ENCODE data around the gene OGFOD1. TPM values are rescaled to one million over a fixed set of nuclear protein-coding genes. Genes with fewer than 3 reads are reported as not detected.

The OGFOD1 gene
- total and polyA plus RNA-seq, 2 of the 13 experiments (the other 11 are each of a cell fraction or from before 2014, with no cell fraction given): 35.2 to 81.3 TPM

- TF ChIP-seq KIAA2018 (CRISPR knock-in tag; IDR thresholded peaks at IDR 0.05; ENCODE audit: borderline replicate concordance) (no peak), ZNF616 (CRISPR knock-in tag; IDR thresholded peaks at IDR 0.05; ENCODE audit: low read depth) (0 out of 2 replicates have a peak, but pooled peaks have one; percentile 17), MXI1 (IDR thresholded peaks at IDR 0.05; ENCODE audit: borderline replicate concordance, low read depth, low read length) (peak; percentile 67; the same call in 1 of the 3 replicates), ZNF451 (CRISPR knock-in tag; IDR thresholded peaks at IDR 0.05) (no peak), ZBTB1 (CRISPR knock-in tag; IDR thresholded peaks at IDR 0.05; ENCODE audit: borderline replicate concordance) (no peak), ZNF282 (IDR thresholded peaks at IDR 0.05; ENCODE audit: partially characterized antibody) (no peak), REXO4 (CRISPR knock-in tag; IDR thresholded peaks at IDR 0.05; ENCODE audit: borderline replicate concordance) (no peak), TCF12 (IDR thresholded peaks at IDR 0.05) (no peak), TCF12 (CRISPR knock-in tag; IDR thresholded peaks at IDR 0.05) (no peak), ZSCAN21 (CRISPR knock-in tag; IDR thresholded peaks at IDR 0.05; ENCODE audit: borderline replicate concordance) (no peak), SYNCRIP (IDR thresholded peaks at IDR 0.05; ENCODE audit: insufficient read depth, low read depth, low read length) (no peak), THAP7 (CRISPR knock-in tag; IDR thresholded peaks at IDR 0.05) (no peak), ISL2 (CRISPR knock-in tag; IDR thresholded peaks at IDR 0.05) (no peak), HCFC1 (IDR thresholded peaks at IDR 0.05; ENCODE audit: low read depth, low read length) (no peak), ARNTL (CRISPR knock-in tag; IDR thresholded peaks at IDR 0.05) (no peak), ATAD3A (CRISPR knock-in tag; IDR thresholded peaks at IDR 0.05) (no peak), ETV6 (CRISPR knock-in tag; conservative IDR thresholded peaks at IDR 0.05) (0 out of 2 replicates have a peak, but pooled peaks have one; percentile 67), HMGA1 (CRISPR knock-in tag; conservative IDR thresholded peaks at IDR 0.05) (no peak), CBX2 (IDR thresholded peaks at IDR 0.05; ENCODE audit: low read depth, low read length) (no peak), CBX2 (CRISPR knock-in tag; IDR thresholded peaks at IDR 0.05; ENCODE audit: low read depth) (no peak)
Observed at GRCh38 chr16:56425439-56425832, 25.9 kb upstream of the OGFOD1 start, which contains the start of gene AMFR (continued).

All from HepG2 (cell line).